Endothelial cell of umbilical vein (primary cell): ENCODE measurements around the gene MT1B. TPM values are rescaled to one million over a fixed set of nuclear protein-coding genes. Genes with fewer than 3 reads are reported as not detected.
"Not testable (repeated sequence)": the region's sequence is repeated elsewhere in the genome, so short reads cannot be mapped to it uniquely, and the experiment has no call there.

Experiments
- BruUV-seq: library from RNA; stranded (reverse); fragments of 400-500 nt; replicated peaks from 2 replicates; lab custom pipeline; 2021; lab: Mats Ljungman, UMichigan
- CTCF ChIA-PET: fragments of 300-600, 350-600 bp; sonication (Branson Sonifier 250); formaldehyde crosslinking; loops from one replicate; lab custom pipeline; 2021; ENCODE audit warnings: antibody characterized with exemption, inconsistent platforms; lab: Charles Lee
- POLR2A ChIA-PET: fragments of 300-600, 350-600 bp; sonication (Branson Sonifier 250); formaldehyde crosslinking; loops from one replicate; lab custom pipeline; 2021; ENCODE audit warnings: antibody characterized with exemption, inconsistent platforms; lab: Charles Lee
- DNase-seq: peaks from one replicate; pipeline ENCODE4 v3.0.0-alpha.2; 2011; ENCODE audit warnings: low read depth, low spot score
- FAIRE-seq: peaks from 2 replicates; lab custom pipeline; 2011; peaks lifted over from hg19 to GRCh38; lab: Jason Lieb, UNC
- H2AFZ ChIP-seq: 2 replicates; pipeline ENCODE4 v1.6.0; 2012; ENCODE audit warnings: low read depth, low read length, control low read depth, inconsistent platforms
- H3K27ac ChIP-seq: 2 replicates; pipeline ENCODE4 v1.5.1; 2011; ENCODE audit warnings: low read depth, mild to moderate bottlenecking, control low read depth, low read length, moderate library complexity; ENCODE audit not compliant: insufficient read depth
- H3K27me3 ChIP-seq, 2 experiments: 2 replicates each; pipeline versions ENCODE4 v1.6.0 to v1.6.1; 2011; ENCODE audit warnings: low read length in 2 of 2, mixed read lengths in 1 of 2; ENCODE audit not compliant: control insufficient read depth in 2 of 2, insufficient read depth in 2 of 2
- H3K36me3 ChIP-seq, 2 experiments: 2 replicates in 1 of 2; 3 replicates in 1 of 2; pipeline ENCODE4 v1.5.1; 2011; ENCODE audit warnings: low read length in 2 of 2, mild to moderate bottlenecking in 1 of 2, moderate library complexity in 1 of 2; ENCODE audit not compliant: control insufficient read depth in 2 of 2, insufficient read depth in 2 of 2; ENCODE audit errors: extremely low read depth in 1 of 2
- H3K4me1 ChIP-seq: 3 replicates; pipeline ENCODE4 v1.5.1; 2011; ENCODE audit warnings: mild to moderate bottlenecking, low read length; ENCODE audit not compliant: control insufficient read depth, insufficient read depth; ENCODE audit errors: extremely low read depth
- H3K4me2 ChIP-seq: 2 replicates; pipeline ENCODE4 v1.6.1; 2011; ENCODE audit warnings: low read length, control low read depth, mixed read lengths; ENCODE audit not compliant: insufficient read depth
- H3K4me3 ChIP-seq, 3 experiments: fragments of 200-600 bp in 1 of 3; sonication (generic), shearing (Covaris generic) in 1 of 3; replicated peaks in 1 of 3; 2 replicates each; pipeline ENCODE4 v1.5.1; 2011 to 2016; ENCODE audit warnings: control low read depth in 3 of 3, low read length in 3 of 3, mild to moderate bottlenecking in 2 of 3, inconsistent platforms in 1 of 3, low read depth in 1 of 3, moderate library complexity in 1 of 3; ENCODE audit not compliant: insufficient read depth in 1 of 3
- H3K79me2 ChIP-seq: 2 replicates; pipeline ENCODE4 v1.6.0; 2012; ENCODE audit warnings: low read length, inconsistent platforms; ENCODE audit not compliant: control insufficient read depth, insufficient read depth
- H3K9ac ChIP-seq: replicated peaks from 2 replicates; pipeline ENCODE3; 2011; ENCODE audit warnings: low read length, control low read depth; ENCODE audit not compliant: insufficient read depth; ENCODE audit errors: extremely low read depth
- H3K9me1 ChIP-seq: replicated peaks from 3 replicates; pipeline ENCODE4 v1.6.0; 2011; ENCODE audit warnings: mild to moderate bottlenecking, low read length; ENCODE audit not compliant: control insufficient read depth, insufficient read depth; ENCODE audit errors: extremely low read depth
- H3K9me3 ChIP-seq: replicated peaks from 2 replicates; pipeline ENCODE4 v1.5.1; 2012; ENCODE audit warnings: low read length, inconsistent platforms; ENCODE audit not compliant: control insufficient read depth, insufficient read depth
- H4K20me1 ChIP-seq: replicated peaks from 2 replicates; pipeline ENCODE3; 2011; ENCODE audit warnings: mild to moderate bottlenecking, low read length; ENCODE audit not compliant: control insufficient read depth, insufficient read depth; ENCODE audit errors: extremely low read depth
- CTCF ChIP-seq, 2 donors: IDR thresholded peaks; 1 replicate in 1 of 2; 2 replicates in 1 of 2; pipeline ENCODE4 v1.5.1; 2011; ENCODE audit warnings: low read length in 2 of 2, mild to moderate bottlenecking in 2 of 2, moderate library complexity in 2 of 2, control low read depth in 1 of 2, inconsistent platforms in 1 of 2, low read depth in 1 of 2; ENCODE audit not compliant: insufficient read depth in 1 of 2; ENCODE audit errors: extremely low read depth in 1 of 2
- JUN ChIP-seq: IDR thresholded peaks from 2 replicates; pipeline ENCODE4 v1.6.1; 2011; ENCODE audit warnings: borderline replicate concordance, low read depth; ENCODE audit not compliant: insufficient read length, insufficient read depth
- POLR2AphosphoS5 ChIP-seq: IDR thresholded peaks from 2 replicates; pipeline ENCODE4 v1.6.1; 2012; ENCODE audit warnings: low read depth, mild to moderate bottlenecking, control low read depth, low read length, moderate library complexity; ENCODE audit not compliant: insufficient read depth
- dilution Hi-C: fragments of 300-500 bp; cut with MboI; formaldehyde crosslinking; loops from one replicate; pipeline ENCODE4 v1.15.0; 2019; ENCODE audit warnings: low sequenced_read_pairs; ENCODE audit not compliant: extremely low pct_ligation_motif_present
- intact Hi-C: fragments of 100-400 bp; cut with micrococcal nuclease; formaldehyde crosslinking; loops from one replicate; pipeline ENCODE4 v1.10.0; 2022
- polyA plus RNA-seq, 4 experiments: library from polyadenylated mRNA; depleted of rRNA in 3 of 4; stranded (reverse) in 3 of 4; unstranded in 1 of 4; fragments of >200 nt; gene quantifications; 2 replicates each; pipeline versions ENCODE4 v1.2.1 to v1.2.3, GENCODE V29; 2011 to 2012; ENCODE audit warnings: missing spikeins in 1 of 4
- total RNA-seq: library from RNA; stranded (reverse); gene quantifications from 2 replicates; pipeline ENCODE4 v1.2.3, GENCODE V29; 2021

The MT1B gene
- total and polyA plus RNA-seq, 2 donors (not counting 3 experiments of a cell fraction or from before 2014, with no cell fraction given), result not detected

- H4K20me1 ChIP-seq, result no peaks in the 10 kb centered on the region
- CTCF ChIA-PET, result interaction anchor here (1.0 to 2.4 kb wide), 7 partner anchors 22 to 119 kb away, joined by 3 to 24 read pairs (median 5); partner anchors contain the start of gene MT1B
- BruUV-seq, result no TSS peak
- H3K9ac ChIP-seq, result no peak overlapping the region
- H3K9me3 ChIP-seq, result no peaks in the 10 kb centered on the region
- no peaks in the 10 kb centered on the region for H3K36me3 ChIP-seq
- POLR2A ChIA-PET, result no interaction called here
- H3K4me2 ChIP-seq, result no peak overlapping the region
- no peak overlapping the region for H2AFZ ChIP-seq
- peaks cover 48 to 59% of the 10 kb centered on the region in 2 experiments for H3K27me3 ChIP-seq
- no peak for TF ChIP-seq POLR2AphosphoS5
- no peak for TF ChIP-seq JUN
- peak; percentile 22 to 59 for TF ChIP-seq CTCF (IDR thresholded peaks at IDR 0.05; ENCODE audit: extremely low read depth in 1 of 2, insufficient read depth in 1 of 2, low read depth in 1 of 2, low read length in 2 of 2)
- no peaks in the 10 kb centered on the region for H3K9me1 ChIP-seq
- H3K79me2 ChIP-seq, result no peaks in the 10 kb centered on the region
- intact Hi-C loops (loop anchor here (1.0 kb wide), 1 partner anchor 28 kb away; no protein-coding TSS in a partner anchor), dilution Hi-C loops (no loop called here)
- H3K27ac ChIP-seq, result no peak overlapping the region
- peak; percentile 18 for DNase-seq
- peaks cover 3% of the 10 kb centered on the region for H3K4me1 ChIP-seq
- H3K4me3 ChIP-seq, result no peak overlapping the region
- FAIRE-seq, result peak; percentile 84
These were observed 22.2 kb downstream of the MT1B start for GRCh38 chr16:56673921-56674320.

GRCh38 chr16:56674570-56674969 lies 22.9 kb downstream of the MT1B start:
- intact Hi-C loops, result loop anchor here (1.0 kb wide), 1 partner anchor 28 kb away; no protein-coding TSS in a partner anchor

More at GRCh38 chr16:56674570-56674969, 22.9 kb downstream of the MT1B start:
- H2AFZ ChIP-seq, H3K9me3 ChIP-seq, H3K27ac ChIP-seq, dilution Hi-C loops, H3K4me3 ChIP-seq, H3K9me1 ChIP-seq, H4K20me1 ChIP-seq, H3K36me3 ChIP-seq, H3K9ac ChIP-seq, H3K4me2 ChIP-seq, DNase-seq, H3K4me1 ChIP-seq, POLR2A ChIA-PET, H3K79me2 ChIP-seq, FAIRE-seq, BruUV-seq: not testable (repeated sequence)
- peaks cover 43 to 53% of the 10 kb centered on the region in 2 experiments for H3K27me3 ChIP-seq
- CTCF ChIA-PET, result interaction anchor here (1.2 kb wide), 2 partner anchors 46 to 113 kb away, joined by 3 to 5 read pairs; no protein-coding TSS in a partner anchor
